Measurements from ENCODE around the gene PKLR. TPM values are rescaled to one million over a fixed set of nuclear protein-coding genes. Genes with fewer than 3 reads are reported as not detected.

Gene PKLR
- total and polyA plus RNA-seq, 4 donors: 0.11 to 0.20 (median 0.15) TPM

DNA sequence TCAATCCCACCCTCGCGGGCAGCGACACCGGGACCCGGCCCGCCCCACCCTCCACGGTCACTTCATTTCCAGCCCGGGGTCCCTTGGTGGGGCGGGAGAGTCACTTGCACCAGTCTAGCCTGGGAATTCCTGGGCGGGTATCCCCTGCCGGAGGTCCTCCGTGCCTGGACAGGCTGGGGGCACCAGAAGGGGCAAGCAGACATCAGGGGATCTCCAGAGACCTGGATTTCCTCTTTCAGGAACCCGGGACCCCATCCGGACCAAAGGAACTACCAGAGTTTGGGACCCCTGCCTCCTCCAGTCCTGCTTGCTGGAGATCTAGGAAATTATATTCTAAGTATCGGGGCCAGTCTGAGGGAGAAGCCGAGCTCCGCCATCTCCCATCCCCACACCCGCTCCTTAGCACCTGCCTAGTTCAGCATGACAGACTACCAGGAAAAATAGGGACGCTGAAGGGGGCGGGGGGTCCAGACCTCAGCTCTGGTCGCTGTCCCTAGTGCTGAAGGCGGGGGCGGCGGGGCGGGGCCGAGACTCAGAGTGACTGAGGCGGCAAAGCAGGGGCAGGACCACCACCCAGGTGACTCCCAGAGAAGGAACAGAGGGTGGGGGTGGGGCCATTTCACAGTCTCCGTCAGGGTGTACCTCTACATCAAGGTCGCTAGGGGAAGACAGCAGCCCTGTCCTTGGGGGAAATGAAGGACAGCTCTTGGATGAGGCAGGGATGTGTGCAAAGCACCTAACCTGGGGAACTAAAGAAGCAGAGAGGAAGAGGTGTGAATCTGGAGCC, 23.1 kb downstream of the PKLR start:
- peak overlapping the region; percentile 57 for H3K27ac ChIP-seq (ENCODE audit: low read depth, low read length)
- peak overlapping the region; percentile 49 for H3K4me3 ChIP-seq (ENCODE audit: low read depth, low read length)
- H3K27me3 ChIP-seq (ENCODE audit: control insufficient read depth, insufficient read depth, low read length): no peaks in the 10 kb centered on the region
- DNase-seq (ENCODE audit: low read depth in 4 of 6, low spot score in 6 of 6): peak in 3 of 6 donors; percentile 19 to 92 (median 75)
- no peaks in the 10 kb centered on the region for H3K9me3 ChIP-seq (ENCODE audit: control insufficient read depth, insufficient read depth, low read length)
- H3K4me1 ChIP-seq (ENCODE audit: control insufficient read depth, insufficient read depth, low read length): peaks cover 25% of the 10 kb centered on the region
- peaks cover 9% of the 10 kb centered on the region for H3K36me3 ChIP-seq (ENCODE audit: control insufficient read depth, insufficient read depth, low read length)
- 0% methylated on average over 20 of the region's 29 CpGs for WGBS (ENCODE audit: insufficient coverage)

DNA sequence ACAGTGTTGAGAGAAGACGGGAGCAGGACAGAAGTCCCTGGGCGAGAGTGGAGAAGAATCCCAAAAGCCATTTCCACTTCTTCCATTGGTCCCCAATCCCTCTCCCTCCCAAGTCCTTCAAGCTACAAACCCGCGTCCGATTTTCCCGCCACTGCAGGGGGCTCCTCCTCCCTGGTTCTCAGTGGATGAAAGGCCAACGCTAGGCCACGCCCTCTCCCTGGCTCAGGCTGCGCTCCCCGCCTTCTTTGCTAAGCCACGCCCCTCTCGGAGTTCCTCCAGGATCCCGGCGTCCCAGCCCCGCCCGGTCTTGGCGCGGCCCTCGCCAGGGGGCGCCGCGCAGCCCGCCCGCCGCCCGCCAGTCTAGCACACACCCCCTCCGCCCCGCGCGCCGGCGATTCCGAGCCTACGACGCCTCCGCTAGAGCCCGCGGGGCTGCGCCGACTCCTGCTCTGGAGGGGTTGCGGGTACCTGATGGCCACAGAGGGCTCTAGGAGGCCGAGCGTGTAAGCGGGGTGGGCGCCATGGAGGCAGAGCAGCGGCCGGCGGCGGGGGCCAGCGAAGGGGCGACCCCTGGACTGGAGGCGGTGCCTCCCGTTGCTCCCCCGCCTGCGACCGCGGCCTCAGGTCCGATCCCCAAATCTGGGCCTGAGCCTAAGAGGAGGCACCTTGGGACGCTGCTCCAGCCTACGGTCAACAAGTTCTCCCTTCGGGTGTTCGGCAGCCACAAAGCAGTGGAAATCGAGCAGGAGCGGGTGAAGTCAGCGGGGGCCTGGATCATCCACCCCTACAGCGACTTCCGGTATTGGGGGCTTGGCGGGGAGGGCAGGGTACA, 24.0 kb downstream of the PKLR start, which contains the start of gene HCN3:
Gene HCN3 (plus strand): TSS at position 394 of the 832 bp plus-strand sequence. CDS start 128 bp downstream, at position 522.
- DNase-seq (ENCODE audit: low read depth in 4 of 6, low spot score in 6 of 6): peak; percentile 92 to 99 (median 98)
- Histone ChIP-seq H3K9me3 (ENCODE audit: control insufficient read depth, insufficient read depth, low read length) (no peaks in the 10 kb centered on the region), H3K4me1 (ENCODE audit: control insufficient read depth, insufficient read depth, low read length) (peaks cover 25% of the 10 kb centered on the region), H3K36me3 (ENCODE audit: control insufficient read depth, insufficient read depth, low read length) (peaks cover 2% of the 10 kb centered on the region), H3K4me3 (ENCODE audit: low read depth, low read length) (peak within 1 kb of the TSS; percentile 49), H3K27me3 (ENCODE audit: control insufficient read depth, insufficient read depth, low read length) (no peaks in the 10 kb centered on the region), H3K27ac (ENCODE audit: low read depth, low read length) (peak within 1 kb of the TSS; percentile 57)
- WGBS (ENCODE audit: insufficient coverage): under 1% methylated on average over 67 of the region's 68 CpGs

DNA sequence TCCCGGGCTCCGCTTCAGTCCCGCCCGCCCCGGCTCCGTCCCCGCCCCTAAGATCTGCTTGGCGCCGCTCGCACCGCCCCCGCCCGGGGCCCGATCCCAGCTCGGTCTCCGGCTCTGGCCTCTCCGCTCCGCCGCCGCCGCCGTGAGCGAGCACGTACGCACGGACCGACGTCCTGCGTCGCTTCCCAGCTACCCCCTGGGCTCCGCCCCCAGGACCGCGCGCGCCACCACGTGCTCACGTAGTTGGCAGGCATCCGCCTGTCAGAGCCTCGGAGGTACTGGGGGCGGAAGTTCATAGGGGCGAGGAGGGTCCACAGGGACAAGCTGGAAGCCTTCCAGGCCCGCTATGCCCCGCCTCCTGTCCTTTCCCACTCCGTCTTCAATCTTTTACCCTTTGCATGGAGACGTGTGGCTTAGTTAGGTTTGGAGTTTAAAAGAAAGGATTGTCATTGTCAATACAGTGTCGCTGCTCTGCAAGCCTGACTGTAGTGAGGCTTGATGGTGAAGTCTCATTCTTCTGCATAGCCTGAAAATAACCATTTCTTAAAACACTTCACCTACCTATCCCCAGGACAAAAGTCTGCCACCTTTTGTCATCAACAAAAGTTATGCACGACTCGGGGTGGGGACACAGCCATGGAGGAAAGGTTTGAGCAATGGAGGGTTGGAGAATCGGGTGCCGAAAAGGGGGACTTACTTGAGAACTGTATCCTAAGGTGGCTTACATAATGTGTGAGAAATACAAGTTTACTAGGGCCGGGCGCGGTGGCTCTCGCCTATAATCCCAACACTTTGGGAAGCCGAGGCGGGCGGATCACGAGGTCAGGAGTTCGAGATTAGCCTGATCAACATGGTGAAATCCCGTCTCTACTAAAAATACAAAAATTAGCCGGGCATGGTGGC, 27.6 kb downstream of the PKLR start, which contains the start of gene CLK2:
Gene CLK2 (minus strand): TSS at position 162 of the 903 bp plus-strand sequence. CDS start 2,527 bp downstream, outside the sequence.
- Histone ChIP-seq H3K4me1 (ENCODE audit: control insufficient read depth, insufficient read depth, low read length) (peaks cover 22% of the 10 kb centered on the region), H3K27me3 (ENCODE audit: control insufficient read depth, insufficient read depth, low read length) (no peaks in the 10 kb centered on the region), H3K36me3 (ENCODE audit: control insufficient read depth, insufficient read depth, low read length) (peaks cover 23% of the 10 kb centered on the region), H3K27ac (ENCODE audit: low read depth, low read length) (peak within 1 kb of the TSS; percentile 93), H3K4me3 (ENCODE audit: low read depth, low read length) (peak within 1 kb of the TSS; percentile 77), H3K9me3 (ENCODE audit: control insufficient read depth, insufficient read depth, low read length) (no peaks in the 10 kb centered on the region)
- WGBS (ENCODE audit: insufficient coverage): 0% methylated on average over 41 of the region's 61 CpGs
- peak in 5 of 6 donors; percentile 87 to 98 (median 92) for DNase-seq (ENCODE audit: low read depth in 4 of 6, low spot score in 6 of 6)

DNA sequence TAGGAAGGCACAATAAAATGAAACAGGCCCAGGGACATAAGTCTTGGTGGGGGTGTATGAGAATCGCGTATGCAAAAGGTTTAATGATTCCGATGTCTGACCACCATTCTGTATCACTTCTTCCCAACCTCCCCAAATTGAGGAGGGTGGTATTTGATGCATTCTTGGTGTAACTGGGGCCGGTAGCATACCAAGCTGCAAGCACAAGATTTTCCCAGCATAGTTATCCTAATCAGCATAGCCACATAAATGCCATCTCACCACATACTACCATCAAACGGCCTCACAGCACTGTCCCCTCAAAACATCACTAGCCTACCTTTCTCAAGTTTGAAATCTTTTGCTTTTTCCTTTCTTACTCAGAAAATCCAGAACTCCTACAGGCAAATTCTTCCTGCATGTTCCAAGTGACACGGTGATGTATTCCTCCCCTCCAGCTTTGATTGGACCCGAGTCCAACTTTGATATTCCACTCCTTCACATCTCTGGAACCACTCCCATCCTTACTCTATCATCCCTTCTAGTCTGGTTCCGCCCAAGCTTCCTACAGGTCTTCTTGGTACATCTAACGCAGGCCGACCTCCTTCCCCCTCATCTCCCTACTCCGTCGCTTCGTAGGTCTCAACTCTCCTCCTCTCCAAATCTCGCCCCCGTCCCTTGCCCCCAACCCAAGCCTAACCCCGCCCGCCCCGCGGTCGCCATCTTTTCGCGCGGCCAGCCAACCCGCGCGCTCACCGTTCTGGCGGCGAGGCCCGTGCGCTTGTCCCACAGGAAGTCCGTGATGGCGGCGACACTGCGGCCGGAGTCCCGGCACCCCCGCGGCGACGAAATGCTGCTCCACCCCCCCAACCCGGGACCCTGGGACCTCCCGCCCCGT, 28.5 kb downstream of the PKLR start:
- Histone ChIP-seq H3K4me1 (ENCODE audit: control insufficient read depth, insufficient read depth, low read length) (peaks cover 15% of the 10 kb centered on the region), H3K27ac (ENCODE audit: low read depth, low read length) (peak overlapping the region; percentile 93), H3K9me3 (ENCODE audit: control insufficient read depth, insufficient read depth, low read length) (no peaks in the 10 kb centered on the region), H3K4me3 (ENCODE audit: low read depth, low read length) (peak overlapping the region; percentile 77), H3K36me3 (ENCODE audit: control insufficient read depth, insufficient read depth, low read length) (peaks cover 31% of the 10 kb centered on the region), H3K27me3 (ENCODE audit: control insufficient read depth, insufficient read depth, low read length) (no peaks in the 10 kb centered on the region)
- under 1% methylated on average over 38 of the region's 44 CpGs for WGBS (ENCODE audit: insufficient coverage)
- DNase-seq (ENCODE audit: low read depth in 4 of 6, low spot score in 6 of 6): no peak

DNA sequence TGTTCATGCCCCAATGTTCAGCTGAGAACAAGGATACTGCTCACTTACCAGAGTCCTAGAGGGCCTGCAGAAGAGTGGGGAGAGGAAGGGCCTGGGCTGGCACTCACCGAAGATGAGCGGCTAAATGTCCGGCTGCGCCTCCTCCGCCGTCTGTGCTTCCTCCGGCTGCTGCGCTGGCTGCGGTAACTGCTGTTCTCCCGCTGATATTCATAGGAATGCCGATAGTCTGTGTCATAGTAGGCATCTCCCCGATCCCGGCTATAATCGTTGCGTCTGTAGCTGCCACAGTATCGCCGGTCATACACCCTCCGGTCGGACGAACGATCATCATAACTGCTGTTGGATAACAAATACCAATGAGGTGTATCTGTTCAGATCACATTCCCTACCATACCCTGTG, 31.9 kb downstream of the PKLR start:
- H3K36me3 ChIP-seq (ENCODE audit: control insufficient read depth, insufficient read depth, low read length): peaks cover 60% of the 10 kb centered on the region
- no peak overlapping the region for H3K4me3 ChIP-seq (ENCODE audit: low read depth, low read length)
- peaks cover 12% of the 10 kb centered on the region for H3K4me1 ChIP-seq (ENCODE audit: control insufficient read depth, insufficient read depth, low read length)
- no peak overlapping the region for H3K27ac ChIP-seq (ENCODE audit: low read depth, low read length)
- H3K27me3 ChIP-seq (ENCODE audit: control insufficient read depth, insufficient read depth, low read length): no peaks in the 10 kb centered on the region
- DNase-seq (ENCODE audit: low read depth in 4 of 6, low spot score in 6 of 6): no peak
- H3K9me3 ChIP-seq (ENCODE audit: control insufficient read depth, insufficient read depth, low read length): no peaks in the 10 kb centered on the region
- WGBS (ENCODE audit: insufficient coverage): 95% methylated on average over 21 of the region's 21 CpGs

DNA sequence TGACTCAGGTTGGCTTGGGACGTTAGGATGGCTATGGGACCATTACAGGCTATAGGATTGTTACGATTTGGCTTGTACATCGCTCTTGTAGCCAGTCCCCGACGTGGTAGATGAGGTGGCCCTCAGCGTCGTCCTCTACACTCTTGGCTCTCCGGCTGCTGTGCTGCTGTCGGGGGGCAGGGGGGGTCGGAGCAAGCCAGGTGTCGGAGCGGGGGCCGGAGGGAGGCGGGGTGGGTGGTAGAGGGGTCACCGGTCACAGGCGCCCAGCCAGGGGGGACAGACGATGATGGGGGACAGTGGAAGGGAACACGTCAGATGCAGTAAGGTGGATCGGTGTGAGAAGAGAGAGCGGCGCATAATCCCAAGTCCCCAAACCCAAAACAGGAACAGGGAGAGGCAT, 32.6 kb downstream of the PKLR start:
- Histone ChIP-seq H3K27ac (ENCODE audit: low read depth, low read length) (no peak overlapping the region), H3K27me3 (ENCODE audit: control insufficient read depth, insufficient read depth, low read length) (no peaks in the 10 kb centered on the region), H3K4me1 (ENCODE audit: control insufficient read depth, insufficient read depth, low read length) (peaks cover 8% of the 10 kb centered on the region), H3K9me3 (ENCODE audit: control insufficient read depth, insufficient read depth, low read length) (no peaks in the 10 kb centered on the region), H3K4me3 (ENCODE audit: low read depth, low read length) (no peak overlapping the region), H3K36me3 (ENCODE audit: control insufficient read depth, insufficient read depth, low read length) (peaks cover 66% of the 10 kb centered on the region)
- WGBS (ENCODE audit: insufficient coverage): 94% methylated on average over 16 of the region's 21 CpGs
- no peak for DNase-seq (ENCODE audit: low read depth in 4 of 6, low spot score in 6 of 6)

DNA sequence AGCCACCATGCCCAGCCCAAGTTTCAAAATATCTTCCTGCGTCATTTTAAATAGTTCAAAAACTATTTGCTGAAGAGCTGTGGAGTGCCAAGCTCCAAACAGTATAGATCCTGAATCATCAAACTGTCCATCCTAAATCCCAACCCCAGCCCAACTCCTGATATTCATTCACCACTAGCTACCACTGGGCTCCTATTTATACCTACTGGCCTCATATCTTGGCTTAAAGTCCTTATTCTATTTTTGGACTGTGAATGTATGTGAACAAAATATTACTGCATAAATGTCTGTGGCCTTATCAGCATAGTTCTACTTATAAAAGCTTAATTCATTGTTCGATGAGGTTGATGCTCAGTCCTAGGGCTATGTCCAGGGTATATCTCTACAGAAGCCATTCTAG, 33.9 kb downstream of the PKLR start:
- no peaks in the 10 kb centered on the region for H3K27me3 ChIP-seq (ENCODE audit: control insufficient read depth, insufficient read depth, low read length)
- H3K9me3 ChIP-seq (ENCODE audit: control insufficient read depth, insufficient read depth, low read length): no peaks in the 10 kb centered on the region
- H3K4me3 ChIP-seq (ENCODE audit: low read depth, low read length): no peak overlapping the region
- DNase-seq (ENCODE audit: low read depth in 4 of 6, low spot score in 6 of 6): no peak
- H3K27ac ChIP-seq (ENCODE audit: low read depth, low read length): no peak overlapping the region
- H3K4me1 ChIP-seq (ENCODE audit: control insufficient read depth, insufficient read depth, low read length): peaks cover 7% of the 10 kb centered on the region
- peaks cover 74% of the 10 kb centered on the region for H3K36me3 ChIP-seq (ENCODE audit: control insufficient read depth, insufficient read depth, low read length)
- WGBS (ENCODE audit: insufficient coverage): no CpG with 5 or more reads among the region's 2 CpGs

DNA sequence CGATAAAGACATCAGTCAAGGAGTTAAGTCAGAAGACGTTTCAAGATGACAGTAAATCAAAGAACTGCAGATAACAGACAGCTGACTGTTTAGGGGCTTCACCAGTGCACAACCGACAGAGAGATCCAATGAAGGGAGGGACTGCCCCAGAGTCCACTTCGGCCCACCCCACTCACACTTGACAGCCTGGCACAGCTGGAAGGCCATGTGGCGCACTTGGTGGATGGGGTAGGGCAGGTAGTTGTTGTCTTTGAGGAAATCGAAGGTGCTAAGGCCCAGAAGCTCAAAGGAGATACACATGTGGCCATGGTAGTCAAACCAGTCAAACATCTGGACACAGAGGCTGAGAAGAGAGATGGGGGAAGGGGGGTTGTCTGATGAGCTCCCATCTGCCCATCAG, 34.7 kb downstream of the PKLR start:
- no peaks in the 10 kb centered on the region for H3K9me3 ChIP-seq (ENCODE audit: control insufficient read depth, insufficient read depth, low read length)
- no peak for DNase-seq (ENCODE audit: low read depth in 4 of 6, low spot score in 6 of 6)
- peaks cover 74% of the 10 kb centered on the region for H3K36me3 ChIP-seq (ENCODE audit: control insufficient read depth, insufficient read depth, low read length)
- H3K27ac ChIP-seq (ENCODE audit: low read depth, low read length): no peak overlapping the region
- peaks cover 7% of the 10 kb centered on the region for H3K4me1 ChIP-seq (ENCODE audit: control insufficient read depth, insufficient read depth, low read length)
- WGBS (ENCODE audit: insufficient coverage): 82% methylated on average over 5 of the region's 6 CpGs
- no peak overlapping the region for H3K4me3 ChIP-seq (ENCODE audit: low read depth, low read length)
- H3K27me3 ChIP-seq (ENCODE audit: control insufficient read depth, insufficient read depth, low read length): no peaks in the 10 kb centered on the region
